ENCODE data around the gene ADGRV1. TPM values are rescaled to one million over a fixed set of nuclear protein-coding genes. Genes with fewer than 3 reads are reported as not detected.

The ADGRV1 gene
- polyA plus RNA-seq, 1 of the 3 experiments (the other 2 are of a cell fraction): 0.23 TPM

DNA sequence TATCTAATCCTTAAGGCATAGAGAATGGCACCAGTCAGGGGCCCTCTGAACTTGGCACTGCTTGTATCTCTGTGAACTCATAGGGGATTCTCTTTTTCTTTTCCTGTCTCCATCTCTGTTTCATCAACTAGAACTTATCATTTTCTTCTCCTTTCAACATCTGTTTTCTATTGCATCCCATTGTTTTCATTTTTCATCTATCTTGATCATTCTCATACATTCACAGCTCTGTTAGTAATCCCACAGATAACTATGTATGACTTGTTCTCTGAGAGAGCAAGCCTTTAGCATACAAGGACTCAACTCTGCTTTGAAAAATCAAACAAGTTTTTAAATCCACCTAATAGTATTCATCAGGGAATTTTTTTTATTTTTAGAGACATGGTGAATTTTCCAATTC is 560.2 kb downstream of the ADGRV1 start:
- CTCF ChIA-PET: interaction anchor here (1.5 to 3.1 kb wide), 2 partner anchors 266 to 301 kb away, joined by 4 to 22 read pairs; no protein-coding TSS in a partner anchor
- Histone ChIP-seq H3K9me2 (no peaks in the 10 kb centered on the region), H3K4me1 (ENCODE audit: control insufficient read depth in 1 of 2, insufficient read depth in 2 of 2, low read depth in 1 of 2, low read length in 1 of 2) (peaks cover 22 to 25% of the 10 kb centered on the region in 2 experiments), H3K4me2 (no peak overlapping the region), H3K9ac (no peak overlapping the region), H2AFZ (ENCODE audit: low read depth) (no peak overlapping the region), H3K79me2 (ENCODE audit: insufficient read depth) (no peaks in the 10 kb centered on the region), H3K27me3 (ENCODE audit: insufficient read depth) (no peaks in the 10 kb centered on the region), H4K20me1 (ENCODE audit: insufficient read depth) (no peaks in the 10 kb centered on the region), H3K36me3 (replicated peaks in 1 of 2; ENCODE audit: control insufficient read depth in 1 of 2, insufficient read depth in 2 of 2, low read length in 1 of 2) (no peaks in the 10 kb centered on the region), H3F3A (replicated peaks; ENCODE audit: insufficient read depth) (peaks cover 13% of the 10 kb centered on the region), H3K27ac (ENCODE audit: low read depth in 2 of 2, low read length in 1 of 2) (peak overlapping the region; percentile 65 to 70), H3K9me3 (no peaks in the 10 kb centered on the region), H3K4me3 (ENCODE audit: low read depth in 2 of 2, low read length in 1 of 2) (no peak overlapping the region)
- POLR2A ChIA-PET: no interaction called here
- DNase-seq: no peak
- TF ChIP-seq NRF1 (IDR thresholded peaks at IDR 0.05; ENCODE audit: low read depth, low read length) (no peak), RCOR1 (IDR thresholded peaks at IDR 0.05; ENCODE audit: low read length) (0 out of 2 replicates have a peak, but pooled peaks have one; percentile 31), MEF2A (IDR thresholded peaks at IDR 0.05; ENCODE audit: borderline replicate concordance, low read depth) (no peak), ELF1 (IDR thresholded peaks at IDR 0.05) (no peak), FOXM1 (IDR thresholded peaks at IDR 0.05; ENCODE audit: low read depth) (no peak), EZH2phosphoT487 (IDR thresholded peaks at IDR 0.05; ENCODE audit: borderline replicate concordance, low read depth) (no peak), RFX5 (IDR thresholded peaks at IDR 0.05; ENCODE audit: low read length) (no peak), EP300 (IDR thresholded peaks at IDR 0.05; ENCODE audit: borderline replicate concordance in 1 of 2, low read depth in 1 of 2, low read length in 1 of 2) (no peak), TEAD4 (IDR thresholded peaks at IDR 0.05; ENCODE audit: borderline replicate concordance, insufficient read depth) (no peak), FOSL2 (IDR thresholded peaks at IDR 0.05; ENCODE audit: borderline replicate concordance, low read depth) (no peak), TCF12 (IDR thresholded peaks at IDR 0.05) (peak; percentile 78)
- TF ChIP-seq, protein P1, sequence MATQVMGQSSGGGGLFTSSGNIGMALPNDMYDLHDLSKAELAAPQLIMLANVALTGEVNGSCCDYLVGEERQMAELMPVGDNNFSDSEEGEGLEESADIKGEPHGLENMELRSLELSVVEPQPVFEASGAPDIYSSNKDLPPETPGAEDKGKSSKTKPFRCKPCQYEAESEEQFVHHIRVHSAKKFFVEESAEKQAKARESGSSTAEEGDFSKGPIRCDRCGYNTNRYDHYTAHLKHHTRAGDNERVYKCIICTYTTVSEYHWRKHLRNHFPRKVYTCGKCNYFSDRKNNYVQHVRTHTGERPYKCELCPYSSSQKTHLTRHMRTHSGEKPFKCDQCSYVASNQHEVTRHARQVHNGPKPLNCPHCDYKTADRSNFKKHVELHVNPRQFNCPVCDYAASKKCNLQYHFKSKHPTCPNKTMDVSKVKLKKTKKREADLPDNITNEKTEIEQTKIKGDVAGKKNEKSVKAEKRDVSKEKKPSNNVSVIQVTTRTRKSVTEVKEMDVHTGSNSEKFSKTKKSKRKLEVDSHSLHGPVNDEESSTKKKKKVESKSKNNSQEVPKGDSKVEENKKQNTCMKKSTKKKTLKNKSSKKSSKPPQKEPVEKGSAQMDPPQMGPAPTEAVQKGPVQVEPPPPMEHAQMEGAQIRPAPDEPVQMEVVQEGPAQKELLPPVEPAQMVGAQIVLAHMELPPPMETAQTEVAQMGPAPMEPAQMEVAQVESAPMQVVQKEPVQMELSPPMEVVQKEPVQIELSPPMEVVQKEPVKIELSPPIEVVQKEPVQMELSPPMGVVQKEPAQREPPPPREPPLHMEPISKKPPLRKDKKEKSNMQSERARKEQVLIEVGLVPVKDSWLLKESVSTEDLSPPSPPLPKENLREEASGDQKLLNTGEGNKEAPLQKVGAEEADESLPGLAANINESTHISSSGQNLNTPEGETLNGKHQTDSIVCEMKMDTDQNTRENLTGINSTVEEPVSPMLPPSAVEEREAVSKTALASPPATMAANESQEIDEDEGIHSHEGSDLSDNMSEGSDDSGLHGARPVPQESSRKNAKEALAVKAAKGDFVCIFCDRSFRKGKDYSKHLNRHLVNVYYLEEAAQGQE (IDR thresholded peaks at IDR 0.05; ENCODE audit: low read depth, low read length): no peak
- TF ChIP-seq, protein P2, sequence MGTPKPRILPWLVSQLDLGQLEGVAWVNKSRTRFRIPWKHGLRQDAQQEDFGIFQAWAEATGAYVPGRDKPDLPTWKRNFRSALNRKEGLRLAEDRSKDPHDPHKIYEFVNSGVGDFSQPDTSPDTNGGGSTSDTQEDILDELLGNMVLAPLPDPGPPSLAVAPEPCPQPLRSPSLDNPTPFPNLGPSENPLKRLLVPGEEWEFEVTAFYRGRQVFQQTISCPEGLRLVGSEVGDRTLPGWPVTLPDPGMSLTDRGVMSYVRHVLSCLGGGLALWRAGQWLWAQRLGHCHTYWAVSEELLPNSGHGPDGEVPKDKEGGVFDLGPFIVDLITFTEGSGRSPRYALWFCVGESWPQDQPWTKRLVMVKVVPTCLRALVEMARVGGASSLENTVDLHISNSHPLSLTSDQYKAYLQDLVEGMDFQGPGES (IDR thresholded peaks at IDR 0.05; ENCODE audit: low read depth, low read length): no peak
- TF ChIP-seq, protein P3, sequence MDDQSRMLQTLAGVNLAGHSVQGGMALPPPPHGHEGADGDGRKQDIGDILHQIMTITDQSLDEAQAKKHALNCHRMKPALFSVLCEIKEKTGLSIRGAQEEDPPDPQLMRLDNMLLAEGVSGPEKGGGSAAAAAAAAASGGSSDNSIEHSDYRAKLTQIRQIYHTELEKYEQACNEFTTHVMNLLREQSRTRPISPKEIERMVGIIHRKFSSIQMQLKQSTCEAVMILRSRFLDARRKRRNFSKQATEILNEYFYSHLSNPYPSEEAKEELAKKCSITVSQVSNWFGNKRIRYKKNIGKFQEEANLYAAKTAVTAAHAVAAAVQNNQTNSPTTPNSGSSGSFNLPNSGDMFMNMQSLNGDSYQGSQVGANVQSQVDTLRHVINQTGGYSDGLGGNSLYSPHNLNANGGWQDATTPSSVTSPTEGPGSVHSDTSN (IDR thresholded peaks at IDR 0.05): peak; percentile 41; the same call in 1 of the 2 replicates
- TF ChIP-seq, protein P4, sequence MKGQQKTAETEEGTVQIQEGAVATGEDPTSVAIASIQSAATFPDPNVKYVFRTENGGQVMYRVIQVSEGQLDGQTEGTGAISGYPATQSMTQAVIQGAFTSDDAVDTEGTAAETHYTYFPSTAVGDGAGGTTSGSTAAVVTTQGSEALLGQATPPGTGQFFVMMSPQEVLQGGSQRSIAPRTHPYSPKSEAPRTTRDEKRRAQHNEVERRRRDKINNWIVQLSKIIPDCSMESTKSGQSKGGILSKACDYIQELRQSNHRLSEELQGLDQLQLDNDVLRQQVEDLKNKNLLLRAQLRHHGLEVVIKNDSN (IDR thresholded peaks at IDR 0.05; ENCODE audit: borderline replicate concordance, low read depth): no peak

Data from SK-N-SH (cell line).